ENCODE data around the gene RAPGEF5.

The RAPGEF5 gene

DNA sequence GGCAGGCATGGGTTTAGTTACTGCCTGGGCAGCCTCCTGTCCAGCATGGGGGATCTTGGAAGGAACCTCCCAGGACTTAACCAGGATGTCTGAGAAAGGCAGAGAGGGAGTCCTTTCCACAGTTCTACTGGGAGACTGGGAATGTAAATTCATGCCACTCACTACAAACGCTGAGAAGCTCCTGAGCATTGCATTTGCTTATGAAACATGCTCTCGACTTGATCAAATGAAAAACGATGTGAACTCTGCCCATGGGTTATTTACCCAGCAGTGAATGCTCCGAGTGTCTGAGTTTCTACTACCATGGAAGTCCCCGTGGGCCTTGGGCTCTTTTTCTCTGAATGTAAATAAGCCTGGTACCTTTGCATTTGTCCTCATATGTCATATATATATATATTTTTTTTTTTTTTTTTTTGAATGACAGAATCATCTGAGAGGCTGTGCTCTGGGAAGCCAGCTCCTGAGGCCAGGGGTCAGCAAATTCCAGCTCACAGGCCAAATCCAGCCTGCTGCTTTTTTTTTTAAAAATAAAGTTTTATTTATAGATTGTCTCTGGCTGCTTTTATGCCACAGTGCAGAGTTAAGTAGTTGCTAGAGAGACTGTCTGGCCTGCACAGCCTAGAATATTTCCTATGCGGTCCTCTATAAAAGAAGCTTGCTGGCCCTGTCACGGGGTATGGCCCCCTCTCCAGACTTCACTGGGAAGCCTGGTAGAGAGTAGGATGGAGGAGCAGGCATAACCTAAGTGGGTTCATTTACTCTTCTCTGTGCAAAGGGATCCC lies 21.4 kb upstream of the RAPGEF5 start:
- no peak overlapping the region for H3K27ac ChIP-seq
- TF ChIP-seq, protein P1, sequence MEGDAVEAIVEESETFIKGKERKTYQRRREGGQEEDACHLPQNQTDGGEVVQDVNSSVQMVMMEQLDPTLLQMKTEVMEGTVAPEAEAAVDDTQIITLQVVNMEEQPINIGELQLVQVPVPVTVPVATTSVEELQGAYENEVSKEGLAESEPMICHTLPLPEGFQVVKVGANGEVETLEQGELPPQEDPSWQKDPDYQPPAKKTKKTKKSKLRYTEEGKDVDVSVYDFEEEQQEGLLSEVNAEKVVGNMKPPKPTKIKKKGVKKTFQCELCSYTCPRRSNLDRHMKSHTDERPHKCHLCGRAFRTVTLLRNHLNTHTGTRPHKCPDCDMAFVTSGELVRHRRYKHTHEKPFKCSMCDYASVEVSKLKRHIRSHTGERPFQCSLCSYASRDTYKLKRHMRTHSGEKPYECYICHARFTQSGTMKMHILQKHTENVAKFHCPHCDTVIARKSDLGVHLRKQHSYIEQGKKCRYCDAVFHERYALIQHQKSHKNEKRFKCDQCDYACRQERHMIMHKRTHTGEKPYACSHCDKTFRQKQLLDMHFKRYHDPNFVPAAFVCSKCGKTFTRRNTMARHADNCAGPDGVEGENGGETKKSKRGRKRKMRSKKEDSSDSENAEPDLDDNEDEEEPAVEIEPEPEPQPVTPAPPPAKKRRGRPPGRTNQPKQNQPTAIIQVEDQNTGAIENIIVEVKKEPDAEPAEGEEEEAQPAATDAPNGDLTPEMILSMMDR (IDR thresholded peaks at IDR 0.05), result no peak
- TF ChIP-seq ZFX (IDR thresholded peaks at IDR 0.05; ENCODE audit: borderline replicate concordance), result no peak

DNA sequence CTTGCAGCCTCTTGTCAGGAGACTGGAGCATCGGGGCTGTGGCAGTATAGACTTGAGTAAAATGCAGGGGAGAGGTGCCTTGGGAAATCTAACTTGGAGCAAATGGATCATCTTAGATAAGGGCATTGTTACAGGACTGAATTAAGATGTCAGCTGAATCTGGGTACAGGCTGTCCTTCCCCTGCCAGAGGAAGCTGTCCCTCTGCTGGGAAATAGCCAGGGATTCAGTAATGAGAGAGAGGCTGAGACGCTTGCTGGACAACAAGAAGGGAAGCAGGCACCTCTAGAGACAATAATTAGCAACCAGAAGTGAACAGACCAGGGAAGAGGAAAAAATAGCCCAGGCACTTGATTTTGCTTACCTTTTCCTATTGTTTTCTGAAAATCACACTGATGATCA lies 20.7 kb upstream of the RAPGEF5 start:
- no peak overlapping the region for H3K27ac ChIP-seq
- no peak for TF ChIP-seq ZFX (IDR thresholded peaks at IDR 0.05; ENCODE audit: borderline replicate concordance)
- TF ChIP-seq, protein P1 (IDR thresholded peaks at IDR 0.05), result no peak

DNA sequence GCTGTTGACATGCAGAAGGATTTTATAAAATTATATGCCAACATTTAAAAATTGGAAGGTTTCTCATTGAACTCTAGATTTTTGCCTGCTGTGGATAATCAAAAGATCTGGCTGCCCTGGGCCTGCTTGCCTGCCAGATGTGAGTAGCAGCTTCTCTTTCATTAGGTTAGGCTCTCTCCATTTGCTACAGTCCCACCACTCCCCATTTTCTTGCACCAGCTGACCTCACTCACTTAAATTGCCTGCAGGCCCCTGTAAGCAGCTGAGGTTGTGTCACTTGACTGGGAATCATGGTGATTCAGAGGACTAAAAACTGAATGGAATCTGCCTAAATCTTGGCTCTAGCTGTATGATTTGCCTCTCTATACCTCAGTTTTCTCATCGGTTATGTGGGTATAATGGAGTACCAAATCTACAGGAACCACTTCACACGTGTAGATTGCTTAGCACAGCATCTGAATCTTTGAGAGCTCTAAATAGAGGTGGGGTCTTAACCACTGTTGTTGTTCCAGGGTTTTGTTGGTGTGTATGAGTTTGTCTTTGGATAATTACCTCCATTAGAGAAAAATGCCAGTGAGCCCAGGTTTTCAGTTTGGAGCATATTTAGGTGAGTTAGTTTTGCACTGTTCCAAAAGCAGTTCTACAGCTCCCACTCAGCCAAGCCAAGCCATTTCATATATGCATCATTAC lies 18.6 kb upstream of the RAPGEF5 start:
- TF ChIP-seq, protein P1 (IDR thresholded peaks at IDR 0.05), result no peak
- no peak for TF ChIP-seq ZFX (IDR thresholded peaks at IDR 0.05; ENCODE audit: borderline replicate concordance)
- H3K27ac ChIP-seq, result no peak overlapping the region

DNA sequence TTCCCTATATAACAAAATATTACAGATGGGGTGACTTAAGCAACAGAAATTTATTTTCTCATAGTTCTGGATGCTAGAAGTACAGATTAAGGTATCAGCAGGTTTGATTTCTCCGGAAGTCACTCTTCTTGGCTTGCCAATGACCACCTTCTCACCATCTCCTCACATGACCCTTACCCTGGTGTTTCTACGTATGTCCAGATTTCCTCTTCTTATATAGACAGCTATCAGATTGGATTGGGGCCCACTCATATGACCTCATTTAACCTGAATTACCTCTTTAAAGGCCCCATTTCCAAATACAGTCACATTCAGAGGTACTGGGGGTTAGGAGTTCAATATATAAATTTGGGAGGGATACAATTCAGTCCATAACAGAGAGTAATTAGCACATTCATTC lies 17.0 kb upstream of the RAPGEF5 start:
- TF ChIP-seq, protein P1 (IDR thresholded peaks at IDR 0.05), result no peak
- TF ChIP-seq ZFX (IDR thresholded peaks at IDR 0.05; ENCODE audit: borderline replicate concordance), result no peak
- H3K27ac ChIP-seq, result no peak overlapping the region

DNA sequence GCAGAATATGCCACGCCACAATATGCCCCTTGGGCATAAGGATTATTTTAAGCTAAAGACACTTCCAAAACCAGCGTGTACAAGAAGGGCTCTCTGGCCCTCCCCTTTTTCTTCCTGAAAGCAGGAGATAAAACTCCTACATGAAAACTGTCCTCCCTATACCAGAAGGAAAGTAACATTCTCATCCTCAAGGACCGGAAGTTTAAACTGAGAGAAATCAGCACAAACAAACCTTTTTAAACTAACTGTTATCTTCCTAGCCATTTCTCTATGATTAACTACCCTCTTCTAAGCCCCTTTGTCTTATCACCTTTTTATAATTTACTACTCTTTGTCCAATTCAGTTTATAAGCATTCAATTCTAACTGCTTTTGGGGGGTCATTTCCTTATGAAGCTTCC lies 16.4 kb upstream of the RAPGEF5 start:
- TF ChIP-seq, protein P1 (IDR thresholded peaks at IDR 0.05), result no peak
- no peak for TF ChIP-seq ZFX (IDR thresholded peaks at IDR 0.05; ENCODE audit: borderline replicate concordance)
- H3K27ac ChIP-seq, result no peak overlapping the region

DNA sequence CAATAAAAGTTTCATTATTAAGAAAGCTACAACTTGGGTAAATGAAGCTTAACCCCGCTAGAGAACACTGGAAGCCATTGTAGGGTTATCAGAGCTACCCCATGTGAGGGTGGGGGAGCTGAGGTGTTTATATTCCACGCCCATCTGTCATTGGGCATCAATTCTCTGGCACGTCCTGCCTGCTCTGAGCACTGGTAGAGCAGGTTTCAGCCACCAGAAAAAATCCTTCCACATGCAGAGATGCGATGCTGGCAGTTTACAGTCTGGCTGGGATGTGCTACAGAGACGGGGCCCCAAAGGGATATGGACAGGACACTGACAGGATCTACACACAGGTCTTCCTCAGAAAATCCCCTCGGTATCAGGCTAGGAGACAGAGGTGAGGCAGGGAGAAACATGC lies 15.9 kb upstream of the RAPGEF5 start:
- H3K27ac ChIP-seq, result no peak overlapping the region
- TF ChIP-seq, protein P1 (IDR thresholded peaks at IDR 0.05), result no peak
- no peak for TF ChIP-seq ZFX (IDR thresholded peaks at IDR 0.05; ENCODE audit: borderline replicate concordance)

DNA sequence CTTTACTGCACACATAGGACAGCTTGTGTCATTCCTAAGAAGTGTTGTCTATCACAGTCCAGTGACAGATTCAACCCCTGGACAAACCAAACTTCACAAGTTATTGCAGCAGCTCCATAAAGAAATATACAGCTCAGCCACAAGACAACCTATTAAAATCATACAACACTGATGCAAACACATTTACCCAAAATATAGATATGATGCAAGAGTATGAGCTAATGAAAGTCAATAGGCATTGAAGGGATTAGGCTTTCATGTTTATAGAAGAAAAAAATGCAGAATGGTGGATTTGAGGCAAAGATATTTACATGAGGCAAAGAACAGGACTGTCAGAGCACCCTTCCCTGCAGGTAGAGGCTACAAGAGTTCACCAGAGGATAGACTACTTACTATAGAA lies 14.9 kb upstream of the RAPGEF5 start:
- TF ChIP-seq, protein P1 (IDR thresholded peaks at IDR 0.05), result no peak
- TF ChIP-seq ZFX (IDR thresholded peaks at IDR 0.05; ENCODE audit: borderline replicate concordance), result no peak
- no peak overlapping the region for H3K27ac ChIP-seq

Data from 22Rv1 (cell line).